ENCODE data around the gene SLC23A2. TPM values are rescaled to one million over a fixed set of nuclear protein-coding genes. Genes with fewer than 3 reads are reported as not detected.

The SLC23A2 gene
- total RNA-seq, 1 experiment from 2014 or later = 14.6 TPM

DNA sequence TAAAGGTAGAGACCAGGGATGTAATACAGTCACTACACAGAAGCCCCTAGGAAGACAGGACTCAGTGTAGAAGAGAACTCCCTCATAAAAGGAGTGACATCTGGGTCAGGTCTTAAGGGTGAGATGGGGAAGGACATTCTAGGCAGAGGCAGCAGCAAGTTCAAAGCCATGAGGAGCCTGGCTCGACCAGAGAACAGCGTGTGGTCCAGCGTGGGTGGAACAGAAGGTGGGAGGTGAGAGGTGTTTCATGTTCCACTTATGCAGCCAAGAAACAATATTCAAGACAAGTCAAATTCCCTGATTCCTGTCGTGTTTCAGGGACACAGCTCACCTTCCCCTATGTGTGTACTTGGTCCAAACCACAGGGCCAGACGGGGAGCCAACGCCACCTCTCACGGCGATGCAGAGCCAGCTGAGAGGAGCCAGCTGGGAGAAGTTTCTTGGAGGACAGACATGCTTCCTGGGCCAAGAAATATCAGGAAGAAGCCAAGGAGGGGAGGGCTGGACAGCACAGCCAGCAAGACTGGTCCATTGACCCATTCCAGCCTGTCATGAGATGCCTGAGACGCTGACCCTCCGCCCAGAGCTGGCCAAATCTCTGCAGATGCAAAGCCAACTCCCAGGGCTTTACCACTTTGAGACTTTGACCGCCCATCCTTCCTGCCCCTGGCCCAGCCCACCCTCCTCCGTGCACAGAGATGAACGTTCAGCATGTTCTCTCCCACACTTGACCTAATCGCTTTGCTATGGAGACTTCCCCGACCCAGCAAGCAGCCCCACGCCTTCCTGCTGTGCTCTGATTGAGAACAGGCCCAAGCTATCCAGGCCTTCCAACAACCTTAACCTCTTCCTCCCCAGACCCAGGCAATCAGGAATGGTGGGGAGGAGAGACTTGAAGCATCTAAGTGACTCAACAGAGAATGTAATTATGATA is 165.8 kb downstream of the SLC23A2 start:
- ChIA-PET CTCF (interaction anchor here (0.6 kb wide), 1 partner anchor 291 kb away, joined by 4 read pairs; the partner anchor contains the start of gene CDS2), POLR2A (no interaction called here)
- DNase-seq (ENCODE audit: low read depth, low spot score) (no peak), ATAC-seq (no peak)
- H3K27ac ChIP-seq (ENCODE audit: low read length) = no peak overlapping the region
- H3K4me1 ChIP-seq (ENCODE audit: control insufficient read depth, insufficient read depth, low read length) = no peaks in the 10 kb centered on the region
- H3K9me3 ChIP-seq (ENCODE audit: control insufficient read depth, insufficient read depth, low read depth, low read length) = no peaks in the 10 kb centered on the region
- TF ChIP-seq, protein P1, sequence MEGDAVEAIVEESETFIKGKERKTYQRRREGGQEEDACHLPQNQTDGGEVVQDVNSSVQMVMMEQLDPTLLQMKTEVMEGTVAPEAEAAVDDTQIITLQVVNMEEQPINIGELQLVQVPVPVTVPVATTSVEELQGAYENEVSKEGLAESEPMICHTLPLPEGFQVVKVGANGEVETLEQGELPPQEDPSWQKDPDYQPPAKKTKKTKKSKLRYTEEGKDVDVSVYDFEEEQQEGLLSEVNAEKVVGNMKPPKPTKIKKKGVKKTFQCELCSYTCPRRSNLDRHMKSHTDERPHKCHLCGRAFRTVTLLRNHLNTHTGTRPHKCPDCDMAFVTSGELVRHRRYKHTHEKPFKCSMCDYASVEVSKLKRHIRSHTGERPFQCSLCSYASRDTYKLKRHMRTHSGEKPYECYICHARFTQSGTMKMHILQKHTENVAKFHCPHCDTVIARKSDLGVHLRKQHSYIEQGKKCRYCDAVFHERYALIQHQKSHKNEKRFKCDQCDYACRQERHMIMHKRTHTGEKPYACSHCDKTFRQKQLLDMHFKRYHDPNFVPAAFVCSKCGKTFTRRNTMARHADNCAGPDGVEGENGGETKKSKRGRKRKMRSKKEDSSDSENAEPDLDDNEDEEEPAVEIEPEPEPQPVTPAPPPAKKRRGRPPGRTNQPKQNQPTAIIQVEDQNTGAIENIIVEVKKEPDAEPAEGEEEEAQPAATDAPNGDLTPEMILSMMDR (IDR thresholded peaks at IDR 0.05) = no peak
- no peak for TF ChIP-seq SIN3A (IDR thresholded peaks at IDR 0.05; ENCODE audit: borderline replicate concordance, insufficient read depth, low read depth, low read length)
- TF ChIP-seq, protein P2, sequence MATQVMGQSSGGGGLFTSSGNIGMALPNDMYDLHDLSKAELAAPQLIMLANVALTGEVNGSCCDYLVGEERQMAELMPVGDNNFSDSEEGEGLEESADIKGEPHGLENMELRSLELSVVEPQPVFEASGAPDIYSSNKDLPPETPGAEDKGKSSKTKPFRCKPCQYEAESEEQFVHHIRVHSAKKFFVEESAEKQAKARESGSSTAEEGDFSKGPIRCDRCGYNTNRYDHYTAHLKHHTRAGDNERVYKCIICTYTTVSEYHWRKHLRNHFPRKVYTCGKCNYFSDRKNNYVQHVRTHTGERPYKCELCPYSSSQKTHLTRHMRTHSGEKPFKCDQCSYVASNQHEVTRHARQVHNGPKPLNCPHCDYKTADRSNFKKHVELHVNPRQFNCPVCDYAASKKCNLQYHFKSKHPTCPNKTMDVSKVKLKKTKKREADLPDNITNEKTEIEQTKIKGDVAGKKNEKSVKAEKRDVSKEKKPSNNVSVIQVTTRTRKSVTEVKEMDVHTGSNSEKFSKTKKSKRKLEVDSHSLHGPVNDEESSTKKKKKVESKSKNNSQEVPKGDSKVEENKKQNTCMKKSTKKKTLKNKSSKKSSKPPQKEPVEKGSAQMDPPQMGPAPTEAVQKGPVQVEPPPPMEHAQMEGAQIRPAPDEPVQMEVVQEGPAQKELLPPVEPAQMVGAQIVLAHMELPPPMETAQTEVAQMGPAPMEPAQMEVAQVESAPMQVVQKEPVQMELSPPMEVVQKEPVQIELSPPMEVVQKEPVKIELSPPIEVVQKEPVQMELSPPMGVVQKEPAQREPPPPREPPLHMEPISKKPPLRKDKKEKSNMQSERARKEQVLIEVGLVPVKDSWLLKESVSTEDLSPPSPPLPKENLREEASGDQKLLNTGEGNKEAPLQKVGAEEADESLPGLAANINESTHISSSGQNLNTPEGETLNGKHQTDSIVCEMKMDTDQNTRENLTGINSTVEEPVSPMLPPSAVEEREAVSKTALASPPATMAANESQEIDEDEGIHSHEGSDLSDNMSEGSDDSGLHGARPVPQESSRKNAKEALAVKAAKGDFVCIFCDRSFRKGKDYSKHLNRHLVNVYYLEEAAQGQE (IDR thresholded peaks at IDR 0.05; ENCODE audit: insufficient read depth in 1 of 2, low read depth in 2 of 2, low read length in 1 of 2) = no peak
- no peak for TF ChIP-seq POLR2AphosphoS5 (IDR thresholded peaks at IDR 0.05; ENCODE audit: low read depth, low read length)
- TF ChIP-seq TCF7L2 (IDR thresholded peaks at IDR 0.05; ENCODE audit: low read depth, low read length) = no peak
- in situ Hi-C loops (cut with HindIII; ENCODE audit: low pct_unique_long_range_greater_than_20kb, low sequenced_read_pairs) = no loop called here
- intact Hi-C loops (cut with micrococcal nuclease; ENCODE audit: unreplicated experiment) = no loop called here
- H3K27me3 ChIP-seq (ENCODE audit: control insufficient read depth, insufficient read depth, low read length) = no peaks in the 10 kb centered on the region
- BruUV-seq (replicated peaks) = no TSS peak
- H3K4me3 ChIP-seq (ENCODE audit: low read depth in 2 of 2, low read length in 2 of 2) = no peak overlapping the region
- H3K36me3 ChIP-seq (ENCODE audit: control insufficient read depth, insufficient read depth, low read length) = no peaks in the 10 kb centered on the region

DNA sequence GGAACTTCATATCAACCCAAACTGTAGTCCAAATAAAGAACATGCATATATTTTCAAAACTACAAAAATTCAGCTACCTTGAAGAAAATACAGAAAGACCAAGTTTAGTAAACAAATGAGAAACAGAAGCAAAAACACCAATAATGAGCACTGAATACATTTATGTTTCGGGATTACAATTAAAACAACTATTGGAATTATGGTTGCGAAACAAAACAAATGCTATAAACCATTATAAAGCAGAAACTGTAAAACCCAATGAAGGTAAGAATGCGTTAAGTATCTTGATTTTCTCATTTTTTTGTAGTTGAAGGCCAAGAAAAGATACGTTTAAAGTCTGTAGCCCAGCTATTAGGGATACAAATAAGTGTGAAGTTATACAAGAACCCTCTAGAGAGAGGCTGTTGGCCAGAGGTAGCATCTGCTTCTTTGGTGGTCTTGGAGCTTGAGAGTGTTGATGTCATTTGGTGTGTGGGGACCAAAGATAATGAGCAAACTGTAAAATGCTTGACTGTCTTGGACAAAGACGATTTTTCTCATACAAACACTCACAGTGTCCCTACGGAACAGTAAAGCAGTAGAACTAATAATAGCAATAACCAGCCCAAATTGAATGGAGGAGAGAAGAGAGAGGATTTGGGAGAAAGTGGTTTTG is 168.1 kb downstream of the SLC23A2 start:
- Histone ChIP-seq H3K27ac (ENCODE audit: low read length) (no peak overlapping the region), H3K4me3 (ENCODE audit: low read depth in 2 of 2, low read length in 2 of 2) (no peak overlapping the region), H3K27me3 (ENCODE audit: control insufficient read depth, insufficient read depth, low read length) (no peaks in the 10 kb centered on the region), H3K9me3 (ENCODE audit: control insufficient read depth, insufficient read depth, low read depth, low read length) (no peaks in the 10 kb centered on the region), H3K36me3 (ENCODE audit: control insufficient read depth, insufficient read depth, low read length) (no peaks in the 10 kb centered on the region), H3K4me1 (ENCODE audit: control insufficient read depth, insufficient read depth, low read length) (no peaks in the 10 kb centered on the region)
- in situ Hi-C loops (cut with HindIII; ENCODE audit: low pct_unique_long_range_greater_than_20kb, low sequenced_read_pairs) = no loop called here
- no peak for DNase-seq (ENCODE audit: low read depth, low spot score)
- no peak for ATAC-seq
- POLR2A ChIA-PET = interaction anchor here (0.6 kb wide), 1 partner anchor 1031 kb away, joined by 3 read pairs; no protein-coding TSS in a partner anchor
- no TSS peak for BruUV-seq (replicated peaks)
- intact Hi-C loops (cut with micrococcal nuclease; ENCODE audit: unreplicated experiment) = no loop called here
- TF ChIP-seq, protein P1 (IDR thresholded peaks at IDR 0.05) = no peak
- TF ChIP-seq SIN3A (IDR thresholded peaks at IDR 0.05; ENCODE audit: borderline replicate concordance, insufficient read depth, low read depth, low read length) (no peak), TCF7L2 (IDR thresholded peaks at IDR 0.05; ENCODE audit: low read depth, low read length) (no peak), POLR2AphosphoS5 (IDR thresholded peaks at IDR 0.05; ENCODE audit: low read depth, low read length) (no peak)
- TF ChIP-seq, protein P2 (IDR thresholded peaks at IDR 0.05; ENCODE audit: insufficient read depth in 1 of 2, low read depth in 2 of 2, low read length in 1 of 2) = no peak
- CTCF ChIA-PET = no interaction called here

Measured in Panc1 (cell line).